HG03064 (cell line): ENCODE data around the gene TEX22.

Source experiments
- ATAC-seq: cut with Tn5 transposase; IDR thresholded peaks from one replicate; pipeline ENCODE4 v1.9.1; 2021; ENCODE audit warnings: low read depth; ENCODE audit not compliant: unreplicated experiment

The TEX22 gene

DNA sequence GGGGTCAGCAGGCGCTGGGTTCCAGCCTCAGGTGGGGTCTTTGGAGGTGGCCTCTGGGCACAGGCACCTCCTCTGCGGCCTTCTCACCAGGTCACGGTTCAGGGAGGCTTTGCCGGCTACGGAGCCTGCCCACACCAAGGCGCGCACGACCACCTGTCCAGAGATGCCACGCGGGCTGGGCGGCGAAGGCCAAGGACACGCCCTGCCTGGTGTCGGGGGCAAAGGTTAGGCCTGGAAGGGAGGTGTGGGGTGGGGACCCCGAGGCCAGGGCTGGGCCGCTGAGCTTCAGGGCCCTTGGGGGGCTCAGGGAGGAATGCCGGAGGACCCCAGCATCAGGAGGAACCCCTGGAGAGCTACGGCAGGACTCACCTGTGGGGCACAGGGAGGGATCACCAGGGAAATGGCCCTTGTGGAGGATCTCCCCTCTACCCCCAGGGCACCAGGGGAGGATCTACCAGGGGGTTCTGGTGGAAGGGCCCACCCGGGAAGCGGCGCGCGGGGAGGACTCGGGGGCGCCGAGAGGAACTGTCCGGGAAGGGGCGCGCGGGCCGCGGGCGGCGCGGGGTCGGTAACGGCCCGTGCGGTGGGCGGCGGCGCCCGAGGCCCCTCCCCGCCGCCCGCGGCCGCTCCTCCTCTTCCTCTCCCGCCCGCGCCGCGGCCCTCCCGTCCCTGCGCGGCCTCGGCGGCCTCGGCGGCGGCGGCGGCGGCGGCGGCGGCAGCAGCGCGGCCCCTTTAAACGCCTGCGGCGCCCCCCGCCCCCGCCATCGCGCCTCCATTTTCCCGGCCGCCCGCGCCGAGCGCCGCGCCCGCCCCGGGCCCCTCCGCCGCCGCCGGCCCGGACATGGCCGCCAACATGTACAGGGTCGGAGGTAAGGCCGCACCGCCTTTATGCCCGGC, 21.1 kb downstream of the TEX22 start, which contains the start of gene MTA1:
Gene MTA1 (plus strand): TSS at position 633 of the 897 bp plus-strand sequence. CDS start 209 bp downstream, at position 842.
- ATAC-seq: peak; percentile 61

DNA sequence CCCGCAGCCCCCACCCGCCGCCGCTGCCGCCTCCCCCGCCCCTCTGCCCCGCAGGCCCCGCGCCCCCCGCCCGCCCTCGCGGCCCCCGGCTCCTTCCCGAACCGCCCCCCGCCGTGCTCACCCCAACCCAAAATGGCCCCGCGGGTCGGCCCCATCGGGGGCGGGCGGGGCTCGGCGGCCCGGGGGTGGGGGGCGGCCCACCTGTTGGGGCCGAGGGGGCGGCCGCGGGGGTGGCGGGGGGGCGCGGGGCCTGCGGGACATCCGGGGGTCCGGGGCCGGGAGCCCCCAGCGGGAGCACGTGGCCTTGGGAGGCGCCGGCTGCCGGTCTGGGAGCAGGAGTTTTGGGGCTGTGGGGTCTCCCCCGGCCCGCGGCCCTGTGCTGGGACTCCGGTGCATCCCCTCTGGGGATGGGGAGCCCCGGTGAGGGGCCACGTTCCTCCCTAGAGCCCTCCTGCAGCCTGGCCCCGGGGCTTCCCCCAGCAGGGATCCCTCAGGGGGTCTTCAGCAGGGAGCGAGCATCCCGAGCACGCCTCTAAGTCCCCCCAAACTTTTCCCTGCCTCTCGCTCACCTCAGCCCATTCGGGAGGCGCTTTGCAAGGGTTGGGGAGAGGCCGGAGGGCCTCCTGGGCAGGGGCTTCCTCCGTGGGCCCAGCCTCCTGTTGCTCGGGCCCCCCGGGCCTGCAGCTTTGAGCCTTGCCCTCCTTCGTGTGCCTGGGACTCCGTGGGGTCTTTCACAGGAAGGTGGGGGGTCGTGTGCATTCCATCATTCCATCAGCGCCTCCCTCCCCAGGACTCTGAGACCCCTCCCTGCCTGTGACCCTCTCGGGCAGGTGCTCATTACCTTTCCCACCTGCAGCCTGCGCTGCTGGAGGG, 22.0 kb downstream of the TEX22 start:
- ATAC-seq: no peak

DNA sequence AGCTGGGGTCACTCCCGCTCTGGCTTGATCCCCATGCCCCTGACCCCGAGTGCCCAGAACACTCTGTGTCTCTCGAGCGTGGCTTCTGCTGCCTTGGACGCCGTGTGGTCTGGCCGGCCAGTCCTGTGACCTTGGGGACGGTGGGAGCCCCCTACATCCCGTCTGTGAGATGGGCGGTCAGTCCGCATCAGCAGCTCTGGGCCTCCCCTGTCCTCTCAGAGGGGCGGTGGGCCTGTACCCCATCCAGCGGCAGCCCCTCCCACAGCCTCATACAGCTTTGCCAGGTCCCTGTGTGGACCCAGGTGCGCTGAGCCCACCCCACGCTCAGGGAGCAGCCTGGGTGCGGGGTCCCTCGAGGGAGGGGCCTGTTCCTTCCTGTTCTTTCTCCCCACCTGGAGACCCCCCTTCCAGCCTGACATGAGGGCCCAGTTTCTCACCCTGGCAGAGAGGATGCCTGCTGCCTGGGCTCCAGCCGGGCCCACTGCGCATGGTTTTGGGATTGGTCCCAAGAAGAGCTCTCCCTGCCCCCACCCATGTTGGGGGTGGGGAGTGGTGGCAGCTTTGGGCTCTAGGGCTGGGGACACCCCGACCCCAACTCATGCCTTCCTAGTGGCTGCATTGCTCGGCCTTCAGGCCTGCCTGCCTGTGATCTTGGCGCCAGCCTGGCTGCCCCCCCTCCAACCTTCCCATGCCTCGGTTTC, 22.8 kb downstream of the TEX22 start:
- no peak for ATAC-seq

DNA sequence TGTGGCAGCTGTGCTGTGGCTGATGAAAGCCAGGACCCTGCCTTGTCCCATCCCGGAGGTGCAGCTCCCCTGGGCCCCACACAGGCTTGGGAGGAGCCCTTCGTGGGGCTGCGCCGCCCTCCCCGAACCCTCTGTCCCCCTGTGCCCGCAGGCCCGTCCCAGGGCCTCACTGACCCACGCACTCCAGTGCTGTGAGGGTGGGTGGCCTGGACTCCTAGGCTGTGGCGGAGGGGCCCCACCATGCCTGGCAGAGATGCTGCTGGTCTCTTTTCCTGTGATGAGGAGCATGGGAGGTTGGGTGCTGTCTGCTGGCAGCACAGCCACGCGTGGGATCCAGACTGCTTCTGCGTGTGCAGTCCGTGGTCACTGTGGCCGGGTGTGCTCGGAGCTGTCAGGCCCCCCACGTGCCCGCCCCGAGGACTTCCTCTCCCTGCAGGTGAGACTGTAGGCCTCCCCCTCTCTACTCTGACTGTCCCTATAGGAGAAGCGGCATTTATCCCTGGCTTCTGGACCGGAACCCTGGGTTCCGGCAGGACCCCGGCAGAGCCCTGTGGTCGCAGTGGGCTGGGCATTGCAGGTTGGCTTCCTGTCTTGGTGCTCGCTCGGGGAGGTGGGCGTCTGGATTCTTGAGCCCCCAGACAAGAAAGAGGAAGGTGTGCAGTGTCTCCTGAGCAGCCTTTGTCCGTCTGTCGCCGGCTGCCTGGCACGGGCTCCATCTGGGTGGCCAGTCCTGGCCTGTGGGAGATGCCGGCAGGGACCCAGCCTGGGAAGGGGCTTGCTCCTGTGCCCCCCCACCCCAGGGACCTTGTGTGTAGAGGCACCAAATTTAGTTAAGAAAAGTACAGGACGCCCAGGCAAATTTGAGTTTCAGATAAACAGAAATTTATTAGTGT, 23.6 kb downstream of the TEX22 start:
- no peak for ATAC-seq

DNA sequence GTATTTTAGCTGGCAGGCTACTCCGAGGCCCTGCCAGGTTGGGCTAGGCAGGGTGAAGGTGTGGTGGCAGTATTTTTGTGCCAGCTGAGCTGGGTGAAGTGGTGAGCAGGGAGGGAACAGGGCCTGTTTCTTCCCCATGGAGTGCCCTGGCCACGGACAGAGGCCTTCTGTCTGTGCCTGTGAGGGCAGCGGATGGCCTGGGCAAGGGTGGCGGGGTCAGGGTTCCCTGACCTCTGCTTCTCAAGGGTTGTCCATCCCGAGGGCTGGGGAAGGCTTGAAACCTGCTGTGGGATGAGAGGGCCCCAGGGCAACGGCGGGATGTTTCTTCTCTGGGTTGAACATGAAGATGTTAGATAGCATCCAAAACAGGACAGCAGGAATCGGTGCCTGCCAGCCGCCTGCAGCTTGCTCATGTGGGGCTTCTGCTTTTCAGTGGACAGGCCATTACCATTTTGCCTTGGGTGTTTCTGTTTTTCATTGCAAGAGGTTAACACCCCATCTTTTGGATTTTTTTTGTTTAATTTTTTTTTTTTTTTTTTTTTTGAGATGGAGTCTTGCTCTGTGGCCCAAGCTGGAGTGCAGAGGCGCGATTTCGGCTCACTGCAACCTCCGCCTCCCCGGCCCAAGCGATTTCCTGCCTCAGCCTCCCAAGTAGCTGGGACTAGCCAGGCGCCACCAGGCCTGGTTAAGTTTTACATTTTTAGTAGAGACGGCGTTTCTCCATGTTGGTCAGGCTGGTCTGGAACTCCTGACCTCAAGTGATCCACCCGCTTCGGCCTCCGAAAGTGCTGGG, 24.6 kb downstream of the TEX22 start:
- ATAC-seq: no peak

DNA sequence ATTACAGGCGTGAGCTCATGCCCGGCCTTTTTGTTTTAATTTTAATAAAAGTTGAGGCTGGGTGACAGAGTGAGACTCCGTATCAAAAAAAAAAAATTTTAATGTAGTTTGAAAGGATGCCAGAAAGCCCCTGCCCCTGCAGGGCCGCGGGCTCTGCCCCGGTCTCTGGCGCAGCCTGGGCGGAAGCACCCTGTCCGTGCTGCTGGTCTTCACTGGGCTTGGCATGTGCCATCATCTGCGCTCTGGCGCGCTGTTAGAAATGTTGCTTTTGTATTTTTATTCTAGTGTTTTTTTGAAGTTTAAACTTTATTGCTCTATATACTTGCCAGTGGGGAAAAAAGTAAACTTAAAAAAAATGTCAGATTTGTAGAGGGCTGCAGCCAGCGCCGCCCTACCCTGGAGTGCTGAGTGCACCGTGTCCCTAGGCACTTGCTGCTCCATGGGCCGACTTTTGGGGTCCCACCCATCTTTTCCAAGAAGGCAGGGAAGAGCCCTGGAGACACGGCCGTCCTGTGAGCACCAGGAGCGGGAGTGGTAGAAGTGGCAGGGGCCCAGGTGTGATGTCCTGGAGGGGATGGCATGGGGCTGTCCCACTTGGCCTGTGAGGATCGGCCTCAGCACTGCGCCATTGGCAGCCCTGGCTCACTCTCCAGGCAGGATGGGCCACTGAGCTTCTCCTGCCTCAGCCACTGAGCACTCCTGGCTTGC, 25.3 kb downstream of the TEX22 start:
- no peak for ATAC-seq

DNA sequence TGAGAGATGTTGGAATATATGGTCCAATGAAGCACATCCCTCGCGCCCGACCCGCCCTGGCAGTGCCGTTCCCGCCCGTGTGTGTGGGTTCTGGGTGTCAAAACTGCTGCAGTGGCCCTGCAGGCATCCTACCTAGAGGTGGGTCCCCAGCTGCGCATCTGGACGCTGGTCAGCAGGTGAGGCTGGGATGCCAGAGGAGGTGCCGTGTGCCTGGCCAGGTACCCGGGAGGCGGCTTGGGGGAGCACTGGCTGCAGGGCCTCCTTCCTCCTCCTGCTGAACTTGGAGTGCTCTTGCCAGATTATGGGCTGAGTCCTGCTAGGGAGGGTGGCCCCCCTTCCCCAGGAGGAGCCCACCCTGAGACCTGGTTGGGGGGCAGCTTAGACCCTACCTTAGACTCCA, 26.5 kb downstream of the TEX22 start:
- ATAC-seq: no peak

DNA sequence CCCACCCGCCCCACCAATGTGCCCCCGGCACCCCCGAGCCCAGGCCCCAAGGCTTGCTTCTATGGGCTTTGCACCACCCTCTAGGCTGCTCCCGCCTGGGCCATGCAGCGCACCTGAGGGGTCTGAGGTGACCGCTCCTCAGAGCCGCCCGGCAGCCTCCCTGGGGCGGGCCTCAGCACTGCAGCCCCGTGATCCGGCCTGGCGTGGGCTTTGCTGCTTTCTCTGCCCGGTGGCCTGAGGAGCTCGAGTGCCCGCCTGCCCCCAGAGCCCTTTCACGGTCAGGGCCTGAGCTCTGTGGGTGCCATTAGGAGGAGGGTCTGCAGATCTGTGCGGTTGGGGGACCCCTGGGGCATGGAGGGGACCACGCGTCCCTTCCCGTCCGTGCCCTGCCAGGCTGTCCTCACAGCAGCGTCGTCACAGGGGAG, 27.5 kb downstream of the TEX22 start:
- ATAC-seq: no peak

DNA sequence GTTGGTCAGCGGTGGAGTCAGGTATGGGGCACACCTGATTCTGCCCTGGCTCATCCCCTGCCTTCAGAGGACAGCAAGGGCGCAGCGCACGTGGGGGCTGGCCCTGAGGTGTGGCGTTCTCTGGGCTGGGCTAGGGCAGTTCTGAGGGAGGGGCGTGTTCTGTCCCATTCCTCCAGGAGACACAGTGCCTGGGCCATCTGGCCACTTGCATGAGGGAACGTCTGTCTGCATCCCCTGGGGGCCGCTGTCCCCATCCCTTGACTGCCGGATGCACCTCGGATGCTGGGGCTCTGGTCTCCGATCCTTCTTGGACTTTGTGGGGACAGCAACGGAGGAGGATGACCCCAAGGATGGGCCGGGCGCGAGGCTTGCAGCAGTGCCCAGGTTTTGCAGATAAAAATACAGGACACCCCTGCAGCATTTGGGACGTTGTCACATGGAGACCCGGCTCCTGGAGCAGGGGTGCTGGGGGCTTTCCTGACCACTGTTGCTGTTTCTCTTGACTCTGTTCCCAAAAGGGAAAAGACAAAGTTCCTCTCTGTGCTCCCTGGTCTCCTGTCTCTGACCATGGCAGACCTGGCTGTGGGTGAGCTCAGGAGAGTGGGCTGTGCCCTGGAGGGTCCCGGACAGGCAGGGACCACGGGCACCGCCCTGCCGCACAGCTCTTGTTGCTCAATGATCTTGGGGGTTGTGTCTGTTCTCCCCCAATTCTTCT, 28.2 kb downstream of the TEX22 start:
- no peak for ATAC-seq

DNA sequence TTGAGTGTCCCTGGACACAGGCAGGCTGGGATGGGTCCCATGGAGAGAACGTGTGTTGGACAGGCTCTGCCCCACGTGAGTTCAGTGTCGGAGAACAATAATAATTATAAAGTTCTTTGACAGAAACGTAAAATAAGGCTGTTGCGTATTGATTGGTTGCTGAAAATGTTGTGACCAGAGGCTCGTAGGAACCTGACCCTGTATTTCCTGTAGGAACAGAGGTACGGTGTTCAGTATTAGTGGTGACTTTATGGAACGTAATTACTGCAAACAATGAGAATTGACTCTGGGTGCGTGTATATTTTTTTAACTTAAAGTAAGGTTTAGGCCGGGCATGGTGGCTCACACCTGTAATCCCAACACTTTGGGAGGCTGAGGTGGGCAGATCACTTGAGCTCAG, 29.1 kb downstream of the TEX22 start:
- no peak for ATAC-seq

DNA sequence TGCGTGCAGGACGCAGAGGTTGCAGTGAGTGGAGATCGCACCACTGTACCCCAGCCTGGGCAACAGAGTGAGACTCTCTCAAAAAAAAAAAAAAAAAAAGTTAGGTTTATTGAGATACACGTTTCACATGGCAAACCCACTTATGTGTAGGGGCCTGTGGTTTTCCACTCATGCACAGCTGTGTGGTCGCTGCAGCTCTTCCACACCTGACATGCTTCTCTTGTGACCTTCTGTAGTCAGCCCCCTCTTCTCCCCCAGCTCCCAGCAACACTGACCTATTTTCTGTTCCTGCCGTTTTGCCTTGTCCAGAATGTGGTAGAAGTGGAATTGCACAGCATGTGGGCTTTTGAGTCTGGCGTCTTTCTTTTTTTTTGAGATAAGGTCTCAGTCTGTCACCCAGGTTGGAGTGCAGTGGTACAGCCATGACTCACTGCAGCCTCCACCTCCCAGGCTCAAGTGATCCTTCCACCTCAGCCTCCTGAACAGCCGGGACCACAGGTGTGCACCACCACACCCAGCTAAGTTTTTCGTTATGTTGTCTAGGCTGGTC, 29.7 kb downstream of the TEX22 start:
- ATAC-seq: no peak

DNA sequence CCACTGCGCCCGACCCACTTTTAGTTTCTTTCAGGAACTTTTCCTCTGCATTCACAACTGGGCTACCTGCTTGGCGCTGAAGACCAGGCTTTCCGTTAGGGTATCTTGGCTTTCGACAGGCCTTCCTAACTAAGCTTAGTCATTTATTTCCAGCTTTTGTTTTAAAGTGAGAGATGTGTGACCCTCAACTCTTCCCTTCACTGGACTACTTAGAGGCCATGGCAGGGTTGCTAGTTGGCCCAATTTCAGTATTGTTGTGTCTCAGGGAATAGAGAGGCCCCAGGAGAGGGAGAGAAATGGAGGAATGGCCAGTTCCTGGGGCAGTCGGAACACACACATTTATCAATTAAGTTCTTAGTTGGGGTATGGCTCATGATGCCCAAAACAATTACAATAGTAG, 31.7 kb downstream of the TEX22 start:
- no peak for ATAC-seq

DNA sequence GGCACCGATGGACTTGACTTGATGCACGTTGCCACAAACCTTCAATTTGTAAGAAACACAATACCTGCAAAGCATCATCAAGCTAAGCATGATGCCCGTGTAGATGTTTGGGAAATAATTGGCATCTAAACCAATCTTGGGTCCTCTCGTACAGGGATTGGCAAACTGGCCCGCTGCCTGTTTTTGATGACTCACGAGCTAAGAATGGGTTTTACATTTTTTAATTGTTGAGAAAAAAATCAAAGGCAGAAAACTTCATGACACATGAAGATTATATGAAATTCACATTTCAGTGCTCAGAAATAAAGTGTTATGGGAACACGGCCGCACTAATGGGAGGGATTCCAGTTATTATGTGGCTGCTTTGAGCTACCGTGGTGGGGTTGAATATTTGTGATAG, 32.2 kb downstream of the TEX22 start:
- no peak for ATAC-seq

DNA sequence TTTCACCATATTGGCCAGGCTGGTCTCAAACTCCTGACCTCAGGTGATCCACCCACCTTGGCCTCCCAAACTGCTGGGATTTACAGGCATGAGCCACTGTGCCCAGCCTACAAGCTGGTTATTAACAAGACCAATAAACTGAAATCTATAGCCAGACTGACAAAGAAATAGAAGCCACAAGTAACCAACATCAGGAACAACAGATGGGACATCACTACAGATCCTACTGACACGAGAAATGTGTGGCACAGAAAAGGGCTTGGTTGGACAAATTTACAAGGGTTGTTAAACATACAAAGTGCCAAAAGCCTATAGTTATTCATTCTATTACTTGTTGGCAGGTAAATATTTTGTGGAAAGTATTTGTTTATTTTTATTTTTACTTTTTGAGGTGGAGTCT, 32.9 kb downstream of the TEX22 start:
- no peak for ATAC-seq

DNA sequence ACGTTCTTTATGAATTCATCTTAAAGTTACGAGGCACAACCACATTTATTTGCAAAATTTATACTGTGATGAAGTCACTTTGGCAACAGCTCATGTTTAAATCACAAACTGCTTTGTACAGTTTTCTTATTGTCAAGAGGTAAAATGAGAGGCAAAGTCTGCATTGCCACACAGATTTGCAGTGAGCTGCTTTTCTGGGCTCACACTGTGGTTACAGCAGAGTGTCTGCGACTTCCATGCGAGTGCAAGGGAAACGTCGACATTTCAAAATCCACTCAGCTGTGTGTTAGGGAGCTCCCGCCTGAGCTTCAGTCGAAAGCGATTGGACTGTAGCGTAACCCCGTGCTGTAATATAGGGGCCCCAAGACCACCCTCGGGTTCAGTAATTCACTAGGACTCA, 34.3 kb downstream of the TEX22 start:
- no peak for ATAC-seq

DNA sequence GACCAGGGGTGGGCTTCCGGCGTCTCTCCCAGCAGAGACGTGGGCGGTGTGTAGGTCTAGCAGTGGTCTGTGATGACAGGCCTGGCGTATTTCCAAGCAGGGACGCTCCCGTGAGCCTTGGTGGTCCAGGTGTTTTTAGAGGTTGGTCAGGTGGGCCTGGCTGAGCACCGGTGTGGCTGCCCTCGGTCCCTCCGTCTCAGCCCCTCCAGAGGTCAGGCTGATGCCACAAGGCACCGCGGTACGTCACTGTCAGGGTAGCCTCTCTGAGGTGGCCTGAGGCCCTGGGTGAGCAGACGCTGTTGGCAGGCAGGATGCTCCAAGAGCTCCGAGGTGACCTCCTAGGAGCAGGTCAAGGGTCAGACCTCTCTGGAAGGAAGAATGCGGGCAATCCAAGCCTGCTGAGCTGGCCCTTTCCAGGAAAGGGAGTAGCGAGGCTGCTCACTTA, 34.8 kb downstream of the TEX22 start:
- ATAC-seq: no peak

DNA sequence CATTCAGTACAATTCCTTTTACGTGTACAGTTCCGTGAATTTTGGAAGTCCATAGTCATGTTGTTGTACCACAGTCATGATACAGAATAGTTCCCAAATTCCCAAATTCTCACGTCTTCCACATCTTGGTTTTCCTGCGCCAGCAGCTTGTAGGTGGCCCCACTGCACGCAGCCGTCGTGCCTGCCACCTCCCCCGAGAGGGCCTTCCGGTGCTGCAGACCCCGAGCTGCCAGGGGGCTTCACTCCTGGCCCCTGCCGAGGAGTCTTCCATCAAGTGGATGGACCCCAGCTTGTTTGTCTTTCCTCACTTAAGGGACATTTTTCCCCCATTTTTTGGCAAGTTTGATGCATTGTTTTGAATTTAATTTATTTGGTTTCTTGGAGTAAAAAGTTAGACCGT, 38.1 kb downstream of the TEX22 start:
- ATAC-seq: no peak
